Hepatocyte (in vitro differentiated cells): ENCODE results near the gene ZNF561. TPM values are rescaled to one million over a fixed set of nuclear protein-coding genes. Genes with fewer than 3 reads are reported as not detected.

Experiments used
- DNase-seq: peaks from one replicate; pipeline ENCODE4 v3.0.0-alpha.2; 2016; ENCODE audit warnings: low spot score
- H2AFZ ChIP-seq: fragments of 200-600 bp; sonication (generic); 2 replicates; pipeline ENCODE4 v1.6.0; 2016; ENCODE audit warnings: antibody characterized with exemption, mild to moderate bottlenecking
- H3K27ac ChIP-seq: fragments of 200-600 bp; sonication (generic); 2 replicates; pipeline ENCODE4 v1.5.1; 2016; ENCODE audit warnings: mild to moderate bottlenecking
- H3K27me3 ChIP-seq: fragments of 200-600 bp; sonication (generic); 2 replicates; pipeline ENCODE4 v1.6.1; 2016
- H3K36me3 ChIP-seq: fragments of 200-600 bp; sonication (generic); replicated peaks from 2 replicates; pipeline ENCODE4 v1.5.1; 2016; ENCODE audit warnings: low read depth; ENCODE audit not compliant: insufficient read depth
- H3K4me1 ChIP-seq: fragments of 200-600 bp; sonication (generic); 2 replicates; pipeline ENCODE4 v1.5.1; 2016; ENCODE audit warnings: mild to moderate bottlenecking, moderate library complexity; ENCODE audit not compliant: insufficient read depth
- H3K4me2 ChIP-seq: fragments of 200-600 bp; sonication (generic); 2 replicates; pipeline ENCODE4 v1.6.0; 2016
- H3K4me3 ChIP-seq: fragments of 200-600 bp; sonication (generic); 2 replicates; pipeline ENCODE4 v1.5.1; 2016; ENCODE audit warnings: mild to moderate bottlenecking
- H3K79me2 ChIP-seq: fragments of 200-600 bp; sonication (generic); 2 replicates; pipeline ENCODE4 v1.6.0; 2017; ENCODE audit warnings: mild to moderate bottlenecking
- H3K9me2 ChIP-seq: fragments of 200-600 bp; sonication (generic); replicated peaks from 2 replicates; pipeline ENCODE4 v1.6.0; 2017; ENCODE audit warnings: mild to moderate bottlenecking; ENCODE audit not compliant: insufficient read depth
- H3K9me3 ChIP-seq: fragments of 200-600 bp; sonication (generic); 2 replicates; pipeline ENCODE4 v1.5.1; 2016; ENCODE audit warnings: low read depth, mild to moderate bottlenecking
- H4K20me1 ChIP-seq: fragments of 200-600 bp; sonication (generic); 2 replicates; pipeline ENCODE4 v1.6.0; 2016; ENCODE audit warnings: mild to moderate bottlenecking; ENCODE audit not compliant: insufficient read depth, poor library complexity, severe bottlenecking
- EZH2 ChIP-seq: fragments of 200-600 bp; sonication (generic); IDR thresholded peaks from 2 replicates; pipeline ENCODE4 v1.6.1; 2016; ENCODE audit warnings: antibody characterized with exemption, mild to moderate bottlenecking, borderline replicate concordance
- EZH2phosphoT487 ChIP-seq: fragments of 200-600 bp; sonication (generic); IDR thresholded peaks from one replicate; pipeline ENCODE4 v1.6.1; 2018; ENCODE audit warnings: antibody characterized with exemption, mild to moderate bottlenecking, low read depth, moderate library complexity; ENCODE audit not compliant: unreplicated experiment, severe bottlenecking
- WGBS: methylation state at CpG from one replicate; pipeline ENCODE4 v1.1.6; 2016; ENCODE audit warnings: low lambda C conversion rate; ENCODE audit errors: missing lambda C conversion rate; 5-methylcytosine and 5-hydroxymethylcytosine counted together
- polyA plus RNA-seq: library from polyadenylated mRNA; unstranded; fragments of >200 nt; fragmentation: Nextera tagmentation; extraction: Ambion mirVana; gene quantifications from 2 replicates; pipeline ENCODE4 v1.2.1, GENCODE V29; 2016
- total RNA-seq: library from RNA; depleted of rRNA; stranded (reverse); fragments of >200 nt; gene quantifications from 2 replicates; pipeline ENCODE4 v1.2.3, GENCODE V29; 2014
- TF ChIP-seq, protein P1 (sequence below): fragments of 200-600 bp; sonication (generic); IDR thresholded peaks from 2 replicates; pipeline ENCODE4 v1.5.1; 2016; ENCODE audit warnings: antibody characterized with exemption, mild to moderate bottlenecking; ENCODE audit not compliant: poor library complexity

ZNF561 gene
- total RNA-seq (40.3 and 52.8 TPM in 2 replicates), polyA plus RNA-seq (21.1 and 21.6 TPM in 2 replicates)

DNA sequence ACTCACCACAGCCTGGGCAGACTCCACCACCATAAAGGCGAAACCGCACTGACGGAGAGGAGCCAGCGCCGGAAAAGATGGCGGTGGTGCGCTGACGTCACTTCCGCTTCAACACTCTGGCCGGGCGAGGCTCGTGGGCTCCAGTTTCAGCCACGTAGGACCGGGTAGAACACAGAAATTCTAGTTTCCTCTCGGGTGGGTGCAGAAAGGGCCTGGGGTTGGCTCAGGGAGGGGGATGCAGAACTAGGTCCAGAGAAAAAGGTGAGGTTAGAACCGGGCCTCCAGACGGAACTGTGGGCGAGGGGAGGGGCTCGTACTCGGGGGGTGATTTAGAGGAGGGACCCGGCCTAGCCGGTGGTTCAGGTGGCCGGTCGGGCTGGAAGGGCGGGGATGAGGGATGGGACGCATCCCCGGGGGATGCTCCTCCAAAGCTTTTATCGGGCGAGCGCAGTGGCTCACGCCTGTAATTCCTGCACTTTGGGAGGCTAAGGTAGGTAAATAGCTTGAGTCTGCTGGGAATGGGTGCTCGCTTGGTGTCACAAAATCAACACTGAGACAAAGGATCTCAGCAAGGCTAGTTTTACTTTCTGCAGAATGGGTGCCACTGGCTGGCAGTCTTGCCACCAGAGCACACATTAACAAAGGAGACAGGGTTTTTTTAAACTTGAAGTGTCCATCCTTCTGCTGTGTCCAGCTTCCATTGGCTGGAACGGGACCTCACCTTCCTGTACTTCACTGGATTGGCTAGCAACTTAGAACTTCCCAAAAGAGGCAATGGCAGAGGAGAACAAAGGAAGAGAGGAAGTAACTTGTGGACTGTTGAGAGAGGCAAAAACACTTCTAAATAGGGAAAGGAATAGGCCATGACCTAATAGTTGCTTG, at the start of gene ZNF561:
TSS of gene ZNF561 (minus strand) at position 77 of the 882 bp plus-strand sequence. CDS start 1,776 bp downstream, outside the sequence.
- Histone ChIP-seq H2AFZ (peak within 1 kb of the TSS; percentile 94), H3K27ac (peak within 1 kb of the TSS; percentile 100), H4K20me1 (no peaks in the 10 kb centered on the region), H3K27me3 (no peaks in the 10 kb centered on the region), H3K4me2 (peak within 1 kb of the TSS; percentile 93), H3K79me2 (peaks cover 49% of the 10 kb centered on the region), H3K4me1 (peaks cover 12% of the 10 kb centered on the region), H3K36me3 (peaks cover under 1% of the 10 kb centered on the region), H3K4me3 (peak within 1 kb of the TSS; percentile 76), H3K9me3 (no peaks in the 10 kb centered on the region), H3K9me2 (no peaks in the 10 kb centered on the region)
- TF ChIP-seq EZH2 (no peak), EZH2phosphoT487 (no peak)
- TF ChIP-seq, protein P1, sequence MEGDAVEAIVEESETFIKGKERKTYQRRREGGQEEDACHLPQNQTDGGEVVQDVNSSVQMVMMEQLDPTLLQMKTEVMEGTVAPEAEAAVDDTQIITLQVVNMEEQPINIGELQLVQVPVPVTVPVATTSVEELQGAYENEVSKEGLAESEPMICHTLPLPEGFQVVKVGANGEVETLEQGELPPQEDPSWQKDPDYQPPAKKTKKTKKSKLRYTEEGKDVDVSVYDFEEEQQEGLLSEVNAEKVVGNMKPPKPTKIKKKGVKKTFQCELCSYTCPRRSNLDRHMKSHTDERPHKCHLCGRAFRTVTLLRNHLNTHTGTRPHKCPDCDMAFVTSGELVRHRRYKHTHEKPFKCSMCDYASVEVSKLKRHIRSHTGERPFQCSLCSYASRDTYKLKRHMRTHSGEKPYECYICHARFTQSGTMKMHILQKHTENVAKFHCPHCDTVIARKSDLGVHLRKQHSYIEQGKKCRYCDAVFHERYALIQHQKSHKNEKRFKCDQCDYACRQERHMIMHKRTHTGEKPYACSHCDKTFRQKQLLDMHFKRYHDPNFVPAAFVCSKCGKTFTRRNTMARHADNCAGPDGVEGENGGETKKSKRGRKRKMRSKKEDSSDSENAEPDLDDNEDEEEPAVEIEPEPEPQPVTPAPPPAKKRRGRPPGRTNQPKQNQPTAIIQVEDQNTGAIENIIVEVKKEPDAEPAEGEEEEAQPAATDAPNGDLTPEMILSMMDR: no peak
- under 1% methylated on average over 23 of the region's 33 CpGs for WGBS
- DNase-seq: peak; percentile 94

DNA sequence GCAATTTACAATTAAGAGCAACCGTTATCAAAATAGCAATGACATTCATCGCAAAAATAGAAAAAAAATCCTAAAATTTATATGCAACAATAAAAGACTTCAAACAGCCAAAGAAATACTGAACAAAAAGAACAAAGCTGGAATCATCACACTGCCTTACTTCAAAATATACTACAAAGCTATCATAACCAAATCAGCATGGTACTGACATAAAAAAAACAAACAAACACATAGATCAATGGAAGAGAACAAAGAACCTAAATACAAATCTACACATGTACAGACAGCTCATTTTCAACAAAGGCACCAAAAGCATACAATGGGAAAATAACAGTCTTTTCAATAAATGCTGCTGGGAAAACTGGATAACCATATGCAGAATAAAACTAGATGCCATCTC, 47.5 kb upstream of the ZNF561 start:
- WGBS: 100% methylated on average over 2 of the region's 2 CpGs
- no peaks in the 10 kb centered on the region for H3K27me3 ChIP-seq
- no peaks in the 10 kb centered on the region for H3K36me3 ChIP-seq
- no peak for DNase-seq
- no peak overlapping the region for H3K4me2 ChIP-seq
- TF ChIP-seq EZH2phosphoT487: no peak
- TF ChIP-seq, protein P1: no peak
- TF ChIP-seq EZH2: no peak
- peaks cover 17% of the 10 kb centered on the region for H3K9me3 ChIP-seq
- H4K20me1 ChIP-seq: no peaks in the 10 kb centered on the region
- H3K9me2 ChIP-seq: no peaks in the 10 kb centered on the region
- no peak overlapping the region for H2AFZ ChIP-seq
- no peaks in the 10 kb centered on the region for H3K79me2 ChIP-seq
- no peaks in the 10 kb centered on the region for H3K4me1 ChIP-seq
- H3K27ac ChIP-seq: no peak overlapping the region
- no peak overlapping the region for H3K4me3 ChIP-seq

DNA sequence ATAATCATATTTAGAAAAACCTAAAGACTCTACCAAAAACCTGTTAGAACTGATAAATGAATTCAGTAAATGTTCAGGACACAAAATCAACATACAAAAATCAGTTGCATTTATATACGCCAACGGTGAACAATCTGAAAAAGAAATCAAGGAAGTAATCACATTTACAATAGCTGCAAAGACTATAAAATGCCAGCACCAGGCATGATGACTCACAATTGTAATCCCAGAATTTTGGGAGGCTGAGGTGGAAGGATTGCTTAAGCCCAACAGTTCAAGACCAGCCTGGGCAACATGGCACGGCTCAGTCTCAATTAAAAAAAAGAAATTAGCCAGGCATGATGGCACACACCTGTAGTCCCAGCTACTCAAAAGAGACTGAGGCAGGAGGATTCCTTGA, 46.9 kb upstream of the ZNF561 start:
- WGBS: 97% methylated on average over 3 of the region's 3 CpGs
- Histone ChIP-seq H3K4me2 (no peak overlapping the region), H3K79me2 (no peaks in the 10 kb centered on the region), H3K4me1 (no peaks in the 10 kb centered on the region), H3K9me3 (peaks cover 17% of the 10 kb centered on the region), H4K20me1 (no peaks in the 10 kb centered on the region), H3K27me3 (no peaks in the 10 kb centered on the region), H3K27ac (no peak overlapping the region), H2AFZ (no peak overlapping the region), H3K36me3 (no peaks in the 10 kb centered on the region), H3K9me2 (no peaks in the 10 kb centered on the region), H3K4me3 (no peak overlapping the region)
- DNase-seq: no peak
- no peak for TF ChIP-seq EZH2
- no peak for TF ChIP-seq EZH2phosphoT487
- TF ChIP-seq, protein P1: no peak
